Adrenal gland (tissue), 12 donors: ENCODE measurements around the gene RBM47. TPM values are rescaled to one million over a fixed set of nuclear protein-coding genes. Genes with fewer than 3 reads are reported as not detected.

Experiments
- DNase-seq, 7 donors: peaks; one replicate each; pipeline ENCODE4 v3.0.0-alpha.2; 2019 to 2020
- H3K27ac ChIP-seq, 5 donors: fragments of 200-600 bp; sonication (generic) in 4 of 5; 1 replicate in 3 of 5; 2 replicates in 2 of 5; pipeline versions ENCODE4 v1.5.1 to v1.8.0; 2016 to 2020; ENCODE audit warnings: mild to moderate bottlenecking in 1 of 5
- H3K27me3 ChIP-seq: fragments of 200-600 bp; 2 replicates; pipeline ENCODE4 v1.8.0; 2021
- H3K36me3 ChIP-seq, 2 donors: fragments of 200-600 bp; replicated peaks in 1 of 2; 1 replicate in 1 of 2; 2 replicates in 1 of 2; pipeline versions ENCODE4 v1.5.1 to v1.8.0; 2018 to 2022
- H3K4me1 ChIP-seq, 2 donors: fragments of 200-600 bp; replicated peaks in 1 of 2; 1 replicate in 1 of 2; 2 replicates in 1 of 2; pipeline versions ENCODE4 v1.5.1 to v1.8.0; 2018 to 2021
- H3K4me3 ChIP-seq, 4 donors: fragments of 200-600 bp; sonication (generic) in 3 of 4; one replicate each; pipeline ENCODE4 v1.5.1; 2016 to 2018
- H3K9me3 ChIP-seq, 3 donors: fragments of 200-600 bp; sonication (generic) in 1 of 3; replicated peaks in 1 of 3; 1 replicate in 2 of 3; 2 replicates in 1 of 3; pipeline versions ENCODE4 v1.5.1 to v1.8.0; 2016 to 2021
- POLR2A ChIP-seq, 2 donors: fragments of 450-650 bp; IDR thresholded peaks; one replicate each; pipeline ENCODE4 v1.6.1; 2017; ENCODE audit warnings: antibody characterized with exemption in 2 of 2, mild to moderate bottlenecking in 2 of 2, moderate library complexity in 1 of 2
- WGBS, 4 donors: extraction: QIAGEN DNeasy Blood & Tissue Kit in 2 of 4; methylation state at CpG; one replicate each; pipeline versions ENCODE4 v1.1.5 to v1.1.7; 2013 to 2017; 5-methylcytosine and 5-hydroxymethylcytosine counted together
- intact Hi-C, 2 donors: fragments of 100-400 bp; cut with DNase I; formaldehyde crosslinking; loops; one replicate each; pipeline versions ENCODE4 v1.14.1 to v1.15.0; 2022 to 2023
- polyA plus RNA-seq, 3 donors: library from polyadenylated mRNA; stranded (reverse); fragments of 200-250 nt in 2 of 3; fragments of 350-450 nt in 1 of 3; fragmentation: Illumina TruSeq in 1 of 3; extraction: RNeasy Lipid Tissue Mini Kit (QIAGEN cat#74804) in 1 of 3; gene quantifications; one replicate each; pipeline ENCODE4 v1.2.3, GENCODE V29; 2013 to 2014
- total RNA-seq, 9 donors: library from RNA; depleted of rRNA in 4 of 9; stranded (reverse); fragments of >200 nt in 4 of 9; fragments of 120-200 nt in 1 of 9; fragmentation: NEBNext Ultra II Directional in 1 of 9; extraction: Animal tissue kit (Norgen Biotek cat#: 25700) in 1 of 9; gene quantifications; one replicate each; pipeline versions ENCODE4 v1.1.0 to v1.2.4, GENCODE V29; 2013 to 2023
- TF ChIP-seq, protein P1 (sequence below), 6 experiments: fragments of 450-650 bp in 4 of 6; fragments of 200-600 bp in 2 of 6; sonication (generic) in 1 of 6; IDR thresholded peaks; 1 replicate in 5 of 6; 2 replicates in 1 of 6; pipeline versions ENCODE4 v1.5.1 to v1.8.0; 2016 to 2021; ENCODE audit warnings: antibody characterized with exemption in 6 of 6, mild to moderate bottlenecking in 2 of 6, moderate library complexity in 1 of 6
- donor health status: healthy with polysubstance abuse.
- donor health status: Bipolar disorder and iron deficiency.
- donor health status: DM: yes; HTN: yes; CAD: no.
- donor health status: DM: no; HTN: no; CAD: no.
- donor health status: DM: no; HTN: no; CAD: no.
- donor health status: DM: yes; HTN: yes; CAD: no.

The RBM47 gene
- total and polyA plus RNA-seq, 12 donors: 25.7 to 370 (median 155) TPM

- WGBS, 4 donors: 55 to 64% (median 61%) methylated on average over 12 to 15 of the region's 15 CpGs
- Histone ChIP-seq H3K27ac (peak overlapping the region in 2 of 5 donors; percentile 52 to 67), H3K4me1 (peaks cover 0 to 3% of the 10 kb centered on the region in 2 donors), H3K27me3 (no peaks in the 10 kb centered on the region), H3K4me3 (no peak overlapping the region), H3K36me3 (no peaks in the 10 kb centered on the region), H3K9me3 (no peaks in the 10 kb centered on the region)
- intact Hi-C loops: no loop called here
- TF ChIP-seq POLR2A (IDR thresholded peaks at IDR 0.05): no peak
- TF ChIP-seq, protein P1, sequence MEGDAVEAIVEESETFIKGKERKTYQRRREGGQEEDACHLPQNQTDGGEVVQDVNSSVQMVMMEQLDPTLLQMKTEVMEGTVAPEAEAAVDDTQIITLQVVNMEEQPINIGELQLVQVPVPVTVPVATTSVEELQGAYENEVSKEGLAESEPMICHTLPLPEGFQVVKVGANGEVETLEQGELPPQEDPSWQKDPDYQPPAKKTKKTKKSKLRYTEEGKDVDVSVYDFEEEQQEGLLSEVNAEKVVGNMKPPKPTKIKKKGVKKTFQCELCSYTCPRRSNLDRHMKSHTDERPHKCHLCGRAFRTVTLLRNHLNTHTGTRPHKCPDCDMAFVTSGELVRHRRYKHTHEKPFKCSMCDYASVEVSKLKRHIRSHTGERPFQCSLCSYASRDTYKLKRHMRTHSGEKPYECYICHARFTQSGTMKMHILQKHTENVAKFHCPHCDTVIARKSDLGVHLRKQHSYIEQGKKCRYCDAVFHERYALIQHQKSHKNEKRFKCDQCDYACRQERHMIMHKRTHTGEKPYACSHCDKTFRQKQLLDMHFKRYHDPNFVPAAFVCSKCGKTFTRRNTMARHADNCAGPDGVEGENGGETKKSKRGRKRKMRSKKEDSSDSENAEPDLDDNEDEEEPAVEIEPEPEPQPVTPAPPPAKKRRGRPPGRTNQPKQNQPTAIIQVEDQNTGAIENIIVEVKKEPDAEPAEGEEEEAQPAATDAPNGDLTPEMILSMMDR (IDR thresholded peaks at IDR 0.05): no peak
- peak in 3 of 7 donors; percentile 25 to 53 (median 39) for DNase-seq
Observed at GRCh38 chr4:40672528-40673522, 43.2 kb upstream of the RBM47 start.

GRCh38 chr4:40669504-40669903, 39.8 kb upstream of the RBM47 start:
- Histone ChIP-seq H3K4me1 (peaks cover 0 to 3% of the 10 kb centered on the region in 2 donors), H3K36me3 (no peaks in the 10 kb centered on the region), H3K27me3 (no peaks in the 10 kb centered on the region), H3K27ac (no peak overlapping the region), H3K4me3 (no peak overlapping the region), H3K9me3 (no peaks in the 10 kb centered on the region)
- intact Hi-C loops: no loop called here
- TF ChIP-seq, protein P1 (IDR thresholded peaks at IDR 0.05): no peak
- no peak for TF ChIP-seq POLR2A (IDR thresholded peaks at IDR 0.05)
- DNase-seq: no peak
- 88 to 96% (median 89%) methylated on average over 6 to 8 of the region's 8 CpGs for WGBS, 4 donors

DNA sequence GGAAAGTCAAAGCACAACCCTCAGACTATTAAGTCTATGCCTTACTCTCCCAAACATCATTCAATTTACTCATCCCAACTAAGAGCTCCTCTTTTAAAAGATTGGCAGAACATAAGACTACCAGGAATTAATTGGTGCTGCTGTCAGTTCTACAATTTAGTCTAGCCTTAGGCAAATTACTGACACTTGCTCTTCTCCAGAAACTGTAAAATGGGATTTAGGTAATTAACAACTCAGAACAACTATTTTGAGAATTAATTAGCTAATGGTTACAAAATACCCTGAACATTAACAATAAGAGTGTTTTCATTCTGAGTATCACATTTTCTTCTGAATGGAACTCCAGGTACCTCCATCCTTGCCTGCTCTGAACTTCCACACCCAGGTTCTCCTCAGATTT, 36.2 kb upstream of the RBM47 start:
- TF ChIP-seq, protein P1 (IDR thresholded peaks at IDR 0.05): no peak
- no peak for TF ChIP-seq POLR2A (IDR thresholded peaks at IDR 0.05)
- no peaks in the 10 kb centered on the region for H3K27me3 ChIP-seq
- intact Hi-C loops: no loop called here
- no peaks in the 10 kb centered on the region for H3K36me3 ChIP-seq
- DNase-seq: no peak
- H3K4me1 ChIP-seq: peaks cover 0 to 9% of the 10 kb centered on the region in 2 donors
- H3K4me3 ChIP-seq: no peak overlapping the region
- no peak overlapping the region for H3K27ac ChIP-seq
- no peaks in the 10 kb centered on the region for H3K9me3 ChIP-seq

GRCh38 chr4:40662962-40663604, 33.4 kb upstream of the RBM47 start:
- intact Hi-C loops: no loop called here
- WGBS, 4 donors: 17 to 29% (median 24%) methylated on average over 10 of the region's 10 CpGs

More at GRCh38 chr4:40662962-40663604, 33.4 kb upstream of the RBM47 start:
- Histone ChIP-seq H3K27ac (peak overlapping the region in 3 of 5 donors; percentile 6 to 69 (median 42)), H3K4me3 (no peak overlapping the region), H3K9me3 (no peaks in the 10 kb centered on the region), H3K27me3 (no peaks in the 10 kb centered on the region), H3K4me1 (peaks cover 0 to 9% of the 10 kb centered on the region in 2 donors), H3K36me3 (no peaks in the 10 kb centered on the region)
- TF ChIP-seq, protein P1 (IDR thresholded peaks at IDR 0.05): no peak
- TF ChIP-seq POLR2A (IDR thresholded peaks at IDR 0.05): peak in 1 of 2 donors; percentile 16
- peak; percentile 29 to 65 (median 41) for DNase-seq
